OCI-LY1 (cell line): ENCODE data around the gene MRM2.

Source experiments
- H2AFZ ChIP-seq: fragments of 200-600 bp; sonication (generic), shearing (Covaris generic); 2 replicates; pipeline ENCODE4 v1.6.0; 2014; ENCODE audit warnings: antibody characterized with exemption, mild to moderate bottlenecking, low read length
- H3F3A ChIP-seq: fragments of 200-600 bp; sonication (generic), shearing (Covaris generic); 2 replicates; pipeline ENCODE4 v1.6.0; 2014; ENCODE audit warnings: mild to moderate bottlenecking, antibody characterized with exemption, low read length, moderate library complexity; ENCODE audit not compliant: insufficient read depth
- H3K27ac ChIP-seq: fragments of 200-600 bp; sonication (generic); 2 replicates; pipeline ENCODE4 v1.5.1; 2014; ENCODE audit warnings: low read length, mixed run types, mild to moderate bottlenecking, low read depth; ENCODE audit not compliant: poor library complexity, severe bottlenecking
- H3K27me3 ChIP-seq: fragments of 200-600 bp; sonication (generic); 2 replicates; pipeline ENCODE4 v1.6.0; 2014; ENCODE audit warnings: antibody characterized with exemption, mild to moderate bottlenecking, low read length, moderate library complexity; ENCODE audit not compliant: insufficient read depth
- H3K36me3 ChIP-seq: fragments of 200-600 bp; sonication (generic); 2 replicates; pipeline ENCODE4 v1.6.1; 2014; ENCODE audit warnings: mild to moderate bottlenecking, antibody characterized with exemption, low read length, moderate library complexity, mixed read lengths; ENCODE audit not compliant: insufficient read depth
- H3K4me1 ChIP-seq: fragments of 200-600 bp; sonication (generic); 2 replicates; pipeline ENCODE4 v1.5.1; 2014; ENCODE audit warnings: mild to moderate bottlenecking, low read length, moderate library complexity; ENCODE audit not compliant: insufficient read depth, severe bottlenecking
- H3K4me2 ChIP-seq: fragments of 200-600 bp; sonication (generic), shearing (Covaris generic); 2 replicates; pipeline ENCODE4 v1.6.1; 2014; ENCODE audit warnings: low read length
- H3K4me3 ChIP-seq: fragments of 200-600 bp; sonication (generic); 2 replicates; pipeline ENCODE4 v1.5.1; 2014; ENCODE audit warnings: low read length, low read depth, mild to moderate bottlenecking, mixed read lengths; ENCODE audit not compliant: poor library complexity, severe bottlenecking
- H3K79me2 ChIP-seq: fragments of 200-600 bp; shearing (Covaris generic); 2 replicates; pipeline ENCODE4 v1.6.1; 2016; ENCODE audit warnings: mixed run types, low read length, mixed read lengths; ENCODE audit not compliant: insufficient read depth
- H3K9ac ChIP-seq: fragments of 200-600 bp; sonication (generic), shearing (Covaris generic); 2 replicates; pipeline ENCODE4 v1.6.1; 2014; ENCODE audit warnings: mild to moderate bottlenecking, low read length, mixed read lengths
- H3K9me2 ChIP-seq: fragments of 200-600 bp; sonication (generic), shearing (Covaris generic); 2 replicates; pipeline ENCODE4 v1.6.1; 2014; ENCODE audit warnings: low read depth, mild to moderate bottlenecking, low read length, mixed read lengths
- H3K9me3 ChIP-seq: fragments of 200-600 bp; shearing (Covaris generic); 2 replicates; pipeline ENCODE4 v1.6.1; 2014; ENCODE audit warnings: low read length, mixed read lengths
- H4K20me1 ChIP-seq: fragments of 200-600 bp; sonication (generic), shearing (Covaris generic); 2 replicates; pipeline ENCODE4 v1.6.0; 2016; ENCODE audit warnings: mild to moderate bottlenecking, low read length; ENCODE audit not compliant: insufficient read depth
- EZH2 ChIP-seq: fragments of 200-600 bp; sonication (generic), shearing (Covaris generic); IDR thresholded peaks from 2 replicates; pipeline ENCODE4 v1.8.0; 2017; ENCODE audit warnings: borderline replicate concordance, mixed run types, mild to moderate bottlenecking, antibody characterized with exemption, low read length, moderate library complexity, mixed read lengths
- TF ChIP-seq, protein P1 (sequence below): fragments of 200-600 bp; sonication (generic), shearing (Covaris generic); IDR thresholded peaks from 2 replicates; pipeline ENCODE4 v1.5.1; 2017; ENCODE audit warnings: mild to moderate bottlenecking, antibody characterized with exemption, low read length, moderate library complexity, mixed read lengths

Gene MRM2

DNA sequence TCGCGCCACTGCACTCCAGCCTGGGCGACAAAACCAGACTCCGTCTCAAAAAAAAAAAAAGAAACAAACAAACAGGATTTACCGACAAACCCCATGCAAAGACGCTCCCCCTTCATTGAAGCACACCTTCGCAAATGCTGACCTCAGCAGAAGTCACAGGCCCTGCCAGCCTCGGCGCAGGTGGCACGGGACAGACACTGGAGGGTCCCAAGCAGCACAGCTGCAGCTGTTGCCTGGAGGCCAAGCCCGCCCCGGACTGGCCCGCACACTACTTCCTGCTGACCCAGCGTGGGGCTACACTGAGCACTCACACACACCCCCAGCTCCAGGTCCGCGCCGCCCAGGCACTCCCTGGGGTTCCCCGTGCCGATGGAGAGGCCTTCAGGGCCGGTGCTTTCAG, 41.1 kb upstream of the MRM2 start:
- H3K36me3 ChIP-seq, result no peaks in the 10 kb centered on the region; the same call in 1 of the 2 replicates
- no peaks in the 10 kb centered on the region for H4K20me1 ChIP-seq
- H3K9me3 ChIP-seq, result no peaks in the 10 kb centered on the region
- H3F3A ChIP-seq, result no peaks in the 10 kb centered on the region
- H3K4me3 ChIP-seq, result no peak overlapping the region
- no peak overlapping the region for H2AFZ ChIP-seq
- TF ChIP-seq EZH2, result no peak
- TF ChIP-seq, protein P1, sequence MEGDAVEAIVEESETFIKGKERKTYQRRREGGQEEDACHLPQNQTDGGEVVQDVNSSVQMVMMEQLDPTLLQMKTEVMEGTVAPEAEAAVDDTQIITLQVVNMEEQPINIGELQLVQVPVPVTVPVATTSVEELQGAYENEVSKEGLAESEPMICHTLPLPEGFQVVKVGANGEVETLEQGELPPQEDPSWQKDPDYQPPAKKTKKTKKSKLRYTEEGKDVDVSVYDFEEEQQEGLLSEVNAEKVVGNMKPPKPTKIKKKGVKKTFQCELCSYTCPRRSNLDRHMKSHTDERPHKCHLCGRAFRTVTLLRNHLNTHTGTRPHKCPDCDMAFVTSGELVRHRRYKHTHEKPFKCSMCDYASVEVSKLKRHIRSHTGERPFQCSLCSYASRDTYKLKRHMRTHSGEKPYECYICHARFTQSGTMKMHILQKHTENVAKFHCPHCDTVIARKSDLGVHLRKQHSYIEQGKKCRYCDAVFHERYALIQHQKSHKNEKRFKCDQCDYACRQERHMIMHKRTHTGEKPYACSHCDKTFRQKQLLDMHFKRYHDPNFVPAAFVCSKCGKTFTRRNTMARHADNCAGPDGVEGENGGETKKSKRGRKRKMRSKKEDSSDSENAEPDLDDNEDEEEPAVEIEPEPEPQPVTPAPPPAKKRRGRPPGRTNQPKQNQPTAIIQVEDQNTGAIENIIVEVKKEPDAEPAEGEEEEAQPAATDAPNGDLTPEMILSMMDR, result no peak
- H3K27me3 ChIP-seq, result no peaks in the 10 kb centered on the region
- H3K9ac ChIP-seq, result no peak overlapping the region
- H3K79me2 ChIP-seq, result no peaks in the 10 kb centered on the region
- H3K4me1 ChIP-seq, result no peaks in the 10 kb centered on the region
- H3K9me2 ChIP-seq, result no peaks in the 10 kb centered on the region
- no peak overlapping the region for H3K27ac ChIP-seq
- no peak overlapping the region for H3K4me2 ChIP-seq

DNA sequence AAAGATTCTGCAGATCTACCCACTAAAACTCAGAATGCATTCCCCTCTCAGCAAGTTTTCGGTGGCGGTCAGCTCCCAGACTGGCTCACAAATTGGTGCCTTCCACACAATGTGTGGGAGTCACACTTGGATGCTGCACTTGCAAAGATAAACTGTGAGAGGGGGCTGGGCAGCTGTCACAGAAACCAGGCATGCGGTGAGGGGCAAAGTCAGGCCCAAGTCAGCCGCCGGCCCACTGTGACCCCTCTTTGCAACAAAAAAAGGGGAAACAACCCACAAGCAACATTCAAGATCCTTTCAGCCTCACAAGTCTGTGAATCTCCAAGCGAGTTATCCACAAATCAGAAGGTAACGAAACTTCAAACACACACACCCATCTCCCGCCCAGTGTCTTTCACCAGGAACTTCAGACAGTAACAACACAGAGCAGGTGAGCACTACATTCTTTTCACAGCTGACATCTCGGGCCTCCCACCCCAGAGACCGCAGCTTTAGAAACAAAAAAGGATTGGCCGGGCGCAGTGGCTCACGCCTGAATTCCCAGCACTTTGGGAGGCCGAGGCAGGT, 40.3 kb upstream of the MRM2 start:
- no peak overlapping the region for H3K27ac ChIP-seq
- no peak for TF ChIP-seq EZH2
- TF ChIP-seq, protein P1, result no peak
- H3K9ac ChIP-seq, result no peak overlapping the region
- no peaks in the 10 kb centered on the region for H4K20me1 ChIP-seq
- H3K9me2 ChIP-seq, result no peaks in the 10 kb centered on the region
- no peaks in the 10 kb centered on the region for H3K79me2 ChIP-seq
- no peaks in the 10 kb centered on the region for H3K4me1 ChIP-seq
- no peaks in the 10 kb centered on the region for H3F3A ChIP-seq
- H3K36me3 ChIP-seq, result no peaks in the 10 kb centered on the region
- no peak overlapping the region for H3K4me2 ChIP-seq
- H3K4me3 ChIP-seq, result no peak overlapping the region
- no peak overlapping the region for H2AFZ ChIP-seq
- H3K9me3 ChIP-seq, result no peaks in the 10 kb centered on the region
- no peaks in the 10 kb centered on the region for H3K27me3 ChIP-seq

DNA sequence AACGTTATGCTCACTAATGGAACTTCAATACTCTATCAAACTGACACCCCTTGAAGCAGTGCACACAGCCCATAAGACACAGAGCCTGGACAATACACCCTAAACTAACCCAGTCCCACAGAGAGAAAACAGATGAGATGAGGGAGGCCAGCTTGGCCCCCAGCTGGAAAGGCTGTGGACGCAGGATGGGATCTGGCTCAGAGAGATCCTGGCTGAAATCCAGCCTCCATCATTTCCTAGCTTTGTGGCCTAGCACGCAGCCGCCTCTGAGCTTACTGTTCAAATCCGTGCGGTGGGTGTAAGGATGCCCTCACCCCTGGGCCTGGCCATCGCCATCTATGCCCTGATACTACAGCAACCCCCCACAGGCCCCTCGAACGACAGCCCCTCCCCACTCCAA, 39.5 kb upstream of the MRM2 start:
- no peaks in the 10 kb centered on the region for H3K36me3 ChIP-seq
- no peaks in the 10 kb centered on the region for H3F3A ChIP-seq
- no peaks in the 10 kb centered on the region for H3K79me2 ChIP-seq
- no peaks in the 10 kb centered on the region for H3K4me1 ChIP-seq
- H3K4me3 ChIP-seq, result no peak overlapping the region
- no peak for TF ChIP-seq EZH2
- TF ChIP-seq, protein P1, result no peak
- no peak overlapping the region for H2AFZ ChIP-seq
- H3K9ac ChIP-seq, result no peak overlapping the region
- no peaks in the 10 kb centered on the region for H3K9me2 ChIP-seq
- H3K9me3 ChIP-seq, result no peaks in the 10 kb centered on the region
- no peaks in the 10 kb centered on the region for H3K27me3 ChIP-seq
- H3K27ac ChIP-seq, result no peak overlapping the region
- no peak overlapping the region for H3K4me2 ChIP-seq
- H4K20me1 ChIP-seq, result no peaks in the 10 kb centered on the region
